Gastrocnemius medialis (tissue), 4 donors: ENCODE results near the gene CC2D2B. TPM values are rescaled to one million over a fixed set of nuclear protein-coding genes. Genes with fewer than 3 reads are reported as not detected.
"Not testable (repeated sequence)": the region's sequence is repeated elsewhere in the genome, so short reads cannot be mapped to it uniquely, and the experiment has no call there.

ENCODE experiments used
- ATAC-seq, 2 donors: fragments of 150-250 bp; one replicate each; pipeline ENCODE4 v1.9.1; 2016
- DNase-seq, 2 donors: peaks; one replicate each; pipeline ENCODE4 v3.0.0-alpha.2; 2019
- H3K27ac ChIP-seq, 4 donors: fragments of 200-600 bp; sonication (generic); 1 replicate in 1 of 4; 2 replicates in 3 of 4; pipeline ENCODE4 v1.5.1; 2016 to 2018; ENCODE audit warnings: mild to moderate bottlenecking in 2 of 4, moderate library complexity in 1 of 4
- H3K27me3 ChIP-seq, 3 donors: fragments of 200-600 bp; sonication (generic) in 2 of 3; 1 replicate in 1 of 3; 2 replicates in 2 of 3; pipeline versions ENCODE4 v1.5.1 to v1.6.0; 2016 to 2019; ENCODE audit warnings: mild to moderate bottlenecking in 1 of 3, moderate library complexity in 1 of 3
- H3K36me3 ChIP-seq, 2 donors: fragments of 200-600 bp; sonication (generic) in 1 of 2; one replicate each; pipeline ENCODE4 v1.5.1; 2017 to 2018
- H3K4me1 ChIP-seq, 2 donors: fragments of 200-600 bp; sonication (generic) in 1 of 2; one replicate each; pipeline ENCODE4 v1.5.1; 2016 to 2017; ENCODE audit warnings: mild to moderate bottlenecking in 2 of 2
- H3K4me3 ChIP-seq, 4 donors: fragments of 200-600 bp; sonication (generic) in 3 of 4; 1 replicate in 1 of 4; 2 replicates in 3 of 4; pipeline ENCODE4 v1.5.1; 2016 to 2019; ENCODE audit warnings: mild to moderate bottlenecking in 2 of 4
- H3K9me3 ChIP-seq, 3 donors: fragments of 200-600 bp; sonication (generic) in 2 of 3; 1 replicate in 1 of 3; 2 replicates in 2 of 3; pipeline ENCODE4 v1.5.1; 2016 to 2019
- POLR2A ChIP-seq, 2 donors: fragments of 450-650 bp; IDR thresholded peaks; one replicate each; pipeline ENCODE4 v1.6.1; 2017; ENCODE audit warnings: antibody characterized with exemption in 2 of 2, mild to moderate bottlenecking in 2 of 2, moderate library complexity in 2 of 2
- in situ Hi-C, 4 donors: fragments of 200-750 bp; cut with MboI; loops; one replicate each; pipeline versions ENCODE4 v1.15.0 to v1.8.0; 2017; ENCODE audit warnings: low sequenced_read_pairs in 4 of 4
- intact Hi-C: fragments of 100-400 bp; cut with DNase I; formaldehyde crosslinking; loops from one replicate; pipeline ENCODE4 v1.15.1; 2023; ENCODE audit warnings: low total_unique reads
- total RNA-seq, 4 donors: library from RNA; depleted of rRNA; stranded (reverse); fragments of >200 nt; gene quantifications; one replicate each; pipeline versions ENCODE4 v1.1.0 to v1.2.3, GENCODE V29; 2016
- TF ChIP-seq, protein P1 (sequence below), 5 experiments: fragments of 450-650 bp in 3 of 5; fragments of 200-600 bp in 2 of 5; sonication (generic) in 2 of 5; IDR thresholded peaks in 4 of 5; conservative IDR thresholded peaks in 1 of 5; 1 replicate in 4 of 5; 2 replicates in 1 of 5; pipeline ENCODE4 v1.5.1; 2016 to 2019; ENCODE audit warnings: antibody characterized with exemption in 5 of 5, mild to moderate bottlenecking in 3 of 5, moderate library complexity in 3 of 5

Gene CC2D2B
- total RNA-seq, 4 donors from 2014 or later: 0.13 to 0.36 (median 0.31) TPM; not detected in 1

DNA sequence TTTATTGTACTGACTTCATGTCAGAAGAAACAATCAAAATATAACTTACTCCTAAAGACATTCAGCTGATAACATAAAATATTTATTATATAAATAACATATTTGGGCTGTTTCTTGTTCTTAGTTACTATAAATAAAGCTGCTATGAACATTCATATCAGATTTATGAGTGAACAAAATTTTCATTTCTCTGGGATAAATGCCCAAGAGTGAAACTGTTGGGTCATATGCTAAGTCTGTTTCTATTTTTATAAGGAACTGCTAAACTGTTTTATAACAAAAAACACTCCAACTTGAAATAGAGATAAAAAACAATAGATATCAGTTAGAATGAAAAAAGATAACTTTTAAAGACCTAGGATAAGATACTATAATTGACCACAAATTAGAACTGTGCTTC lies 26.5 kb upstream of the CC2D2B start:
- ATAC-seq (no peak), DNase-seq (no peak)
- H3K4me3 ChIP-seq: no peak overlapping the region
- TF ChIP-seq POLR2A (IDR thresholded peaks at IDR 0.05): no peak
- TF ChIP-seq, protein P1, sequence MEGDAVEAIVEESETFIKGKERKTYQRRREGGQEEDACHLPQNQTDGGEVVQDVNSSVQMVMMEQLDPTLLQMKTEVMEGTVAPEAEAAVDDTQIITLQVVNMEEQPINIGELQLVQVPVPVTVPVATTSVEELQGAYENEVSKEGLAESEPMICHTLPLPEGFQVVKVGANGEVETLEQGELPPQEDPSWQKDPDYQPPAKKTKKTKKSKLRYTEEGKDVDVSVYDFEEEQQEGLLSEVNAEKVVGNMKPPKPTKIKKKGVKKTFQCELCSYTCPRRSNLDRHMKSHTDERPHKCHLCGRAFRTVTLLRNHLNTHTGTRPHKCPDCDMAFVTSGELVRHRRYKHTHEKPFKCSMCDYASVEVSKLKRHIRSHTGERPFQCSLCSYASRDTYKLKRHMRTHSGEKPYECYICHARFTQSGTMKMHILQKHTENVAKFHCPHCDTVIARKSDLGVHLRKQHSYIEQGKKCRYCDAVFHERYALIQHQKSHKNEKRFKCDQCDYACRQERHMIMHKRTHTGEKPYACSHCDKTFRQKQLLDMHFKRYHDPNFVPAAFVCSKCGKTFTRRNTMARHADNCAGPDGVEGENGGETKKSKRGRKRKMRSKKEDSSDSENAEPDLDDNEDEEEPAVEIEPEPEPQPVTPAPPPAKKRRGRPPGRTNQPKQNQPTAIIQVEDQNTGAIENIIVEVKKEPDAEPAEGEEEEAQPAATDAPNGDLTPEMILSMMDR (IDR thresholded peaks at IDR 0.05 in 4 of 5, conservative IDR thresholded peaks at IDR 0.05 in 1 of 5): no peak
- intact Hi-C loops (no loop called here), in situ Hi-C loops (no loop called here)
- no peaks in the 10 kb centered on the region for H3K4me1 ChIP-seq
- H3K36me3 ChIP-seq: peaks cover 0 to under 1% of the 10 kb centered on the region in 2 donors
- H3K9me3 ChIP-seq: no peaks in the 10 kb centered on the region
- no peak overlapping the region for H3K27ac ChIP-seq
- no peaks in the 10 kb centered on the region for H3K27me3 ChIP-seq

DNA sequence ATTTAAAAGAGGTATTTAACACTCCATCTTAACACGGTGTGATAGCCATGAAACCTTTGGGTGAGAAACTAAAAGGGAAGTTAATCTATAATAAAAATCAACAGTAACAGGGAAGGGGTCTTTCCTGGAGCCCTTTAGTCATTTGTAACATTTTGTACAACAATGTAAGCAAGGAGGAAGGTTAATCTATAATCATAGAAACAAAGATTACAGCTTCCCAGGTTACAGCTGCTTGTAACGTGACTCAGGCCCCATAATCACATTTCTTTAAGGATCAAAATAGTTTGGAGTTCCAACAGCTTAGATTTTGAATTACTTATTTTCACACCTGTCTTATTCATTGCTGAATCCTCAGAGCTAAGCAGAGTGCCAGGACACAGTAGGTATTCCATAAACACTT lies 17.9 kb upstream of the CC2D2B start:
- H3K9me3 ChIP-seq: no peaks in the 10 kb centered on the region
- ATAC-seq (no peak), DNase-seq (no peak)
- H3K36me3 ChIP-seq: peaks cover 0 to 21% of the 10 kb centered on the region in 2 donors
- H3K4me1 ChIP-seq: no peaks in the 10 kb centered on the region
- H3K27me3 ChIP-seq: no peaks in the 10 kb centered on the region
- intact Hi-C loops (no loop called here), in situ Hi-C loops (no loop called here)
- no peak overlapping the region for H3K27ac ChIP-seq
- H3K4me3 ChIP-seq: no peak overlapping the region
- TF ChIP-seq, protein P1 (IDR thresholded peaks at IDR 0.05 in 4 of 5, conservative IDR thresholded peaks at IDR 0.05 in 1 of 5): no peak
- TF ChIP-seq POLR2A (IDR thresholded peaks at IDR 0.05): no peak

DNA sequence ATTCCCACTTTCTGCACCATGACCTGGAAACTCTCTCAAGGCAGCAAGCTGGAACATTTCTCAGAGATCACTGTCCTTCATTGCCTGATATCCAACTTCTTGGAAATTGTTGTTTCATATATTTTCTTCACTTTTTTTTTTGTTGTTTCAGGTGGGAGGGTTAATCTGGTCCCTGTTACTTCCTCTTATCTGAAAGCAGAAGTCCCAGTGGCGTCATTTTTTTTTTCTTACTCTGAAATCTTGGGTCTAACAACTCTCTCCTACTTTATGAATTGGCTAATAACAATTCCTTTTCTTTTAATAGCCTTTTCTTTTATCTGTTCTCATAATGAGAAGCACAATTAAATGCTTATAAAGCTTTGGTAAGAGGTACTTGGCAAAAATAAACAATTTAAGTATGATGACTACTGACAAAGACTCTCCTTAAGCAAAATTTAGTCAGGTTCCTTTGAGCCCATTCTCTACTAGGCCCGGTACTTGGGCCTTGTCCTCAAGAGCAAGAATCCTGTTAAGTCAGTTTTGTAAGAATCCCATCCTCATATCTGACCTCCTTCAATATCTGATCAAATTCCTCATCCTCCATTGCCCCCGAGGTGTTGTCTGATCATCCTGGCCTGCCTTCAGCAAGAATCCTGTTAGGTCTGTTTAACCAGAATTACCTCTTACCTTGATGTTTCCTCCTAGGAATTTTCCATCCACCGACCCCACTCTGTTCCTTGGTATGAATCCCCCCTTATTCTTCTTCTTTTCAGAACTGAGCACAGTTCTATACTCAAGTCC lies 11.5 kb upstream of the CC2D2B start:
- no peak for ATAC-seq
- H3K36me3 ChIP-seq: peaks cover 0 to 29% of the 10 kb centered on the region in 2 donors
- no peak overlapping the region for H3K27ac ChIP-seq
- no peaks in the 10 kb centered on the region for H3K9me3 ChIP-seq
- H3K4me3 ChIP-seq: no peak overlapping the region
- TF ChIP-seq POLR2A (IDR thresholded peaks at IDR 0.05): no peak
- TF ChIP-seq, protein P1 (IDR thresholded peaks at IDR 0.05 in 4 of 5, conservative IDR thresholded peaks at IDR 0.05 in 1 of 5): no peak
- DNase-seq: no peak
- no peaks in the 10 kb centered on the region for H3K4me1 ChIP-seq
- intact Hi-C loops (no loop called here), in situ Hi-C loops (no loop called here)
- H3K27me3 ChIP-seq: no peaks in the 10 kb centered on the region

DNA sequence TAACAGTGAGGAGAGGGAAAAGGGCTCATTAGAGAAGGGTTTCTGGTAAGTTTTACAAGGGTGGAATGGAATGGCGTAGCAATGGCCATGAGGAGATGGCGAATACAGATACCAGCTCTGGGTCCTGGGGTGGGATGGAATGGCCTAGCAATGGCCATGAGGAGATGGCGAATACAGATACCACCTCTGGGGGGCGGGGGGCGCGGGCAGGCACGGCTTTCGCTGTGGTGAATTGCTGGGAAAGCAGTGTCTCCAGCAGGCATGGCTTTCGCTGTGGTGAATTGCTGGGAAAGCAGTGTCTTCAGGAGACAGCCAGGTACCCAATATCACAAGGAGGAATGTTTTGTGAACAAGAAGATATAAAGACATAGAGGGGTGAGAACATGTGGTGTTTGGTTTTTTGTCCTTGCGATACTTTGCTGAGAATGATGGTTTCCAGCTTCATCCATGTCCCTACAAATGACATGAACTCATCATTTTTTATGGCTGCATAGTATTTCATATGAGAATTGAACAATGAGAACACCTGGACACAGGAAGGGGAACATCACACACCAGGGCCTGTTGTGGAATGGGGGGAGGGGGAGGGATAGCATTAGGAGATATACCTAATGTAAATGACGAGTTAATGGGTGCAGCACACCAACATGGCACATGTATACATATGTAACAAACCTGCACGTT lies 1.7 kb upstream of the CC2D2B start:
- peaks cover 0 to 16% of the 10 kb centered on the region in 2 donors for H3K36me3 ChIP-seq
- H3K4me1 ChIP-seq, H3K9me3 ChIP-seq, H3K4me3 ChIP-seq, DNase-seq, H3K27ac ChIP-seq, H3K27me3 ChIP-seq, ATAC-seq, in situ Hi-C loops: not testable (repeated sequence)
- intact Hi-C loops: loop anchor here (5.0 to 10.0 kb wide), 2 partner anchors 214 to 229 kb away; partner anchors contain the start of genes TCTN3 and ZNF518A
